Occipital lobe (tissue), 2 donors: ENCODE data around the gene LYAR. TPM values are rescaled to one million over a fixed set of nuclear protein-coding genes. Genes with fewer than 3 reads are reported as not detected.

Source experiments
- DNase-seq: peaks from one replicate; lab custom pipeline; 2025; lab: John Stamatoyannopoulos, UW
- total RNA-seq: library from RNA; depleted of rRNA; stranded (reverse); fragments of >200 nt; gene quantifications from one replicate; pipeline ENCODE4 v1.2.3, GENCODE V29; 2014

The LYAR gene
- total RNA-seq, 1 donor from 2014 or later: 9.4 TPM

DNA sequence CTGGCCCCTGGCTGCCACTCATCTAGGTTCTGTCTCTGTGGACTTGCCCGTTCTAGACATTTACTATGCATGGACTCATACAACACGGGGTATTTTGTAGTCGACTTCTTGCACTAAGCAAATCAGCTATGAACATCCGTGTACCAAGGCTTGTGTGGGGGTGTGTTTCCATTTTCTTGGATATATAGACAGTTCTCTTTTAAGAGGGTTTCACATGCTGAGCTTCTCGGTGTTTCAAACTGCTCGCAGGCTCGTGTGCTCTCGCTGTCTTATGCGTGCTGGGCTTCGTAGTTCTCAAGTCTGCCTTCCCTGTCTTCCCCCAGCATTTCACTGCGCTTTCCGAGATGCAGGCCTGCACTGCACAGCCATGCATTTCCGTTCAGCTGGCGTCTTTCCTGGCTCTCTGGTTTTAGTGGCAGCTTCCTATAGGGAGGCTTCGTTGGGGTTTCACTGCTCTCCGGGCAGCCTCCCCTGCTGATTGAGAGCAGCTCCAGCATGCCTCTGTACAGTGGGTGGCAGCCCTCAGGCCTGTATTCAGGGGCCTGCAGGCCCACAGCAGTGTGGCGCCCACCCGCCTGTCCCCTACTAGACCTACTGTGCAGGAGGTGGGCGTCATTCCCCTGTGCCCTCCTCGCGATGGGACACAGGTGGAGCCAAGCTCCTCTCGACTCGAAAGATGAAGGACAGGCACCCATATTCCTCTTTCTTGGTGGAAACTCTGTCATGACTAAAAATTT is 27.7 kb upstream of the LYAR start:
- no peak for DNase-seq

DNA sequence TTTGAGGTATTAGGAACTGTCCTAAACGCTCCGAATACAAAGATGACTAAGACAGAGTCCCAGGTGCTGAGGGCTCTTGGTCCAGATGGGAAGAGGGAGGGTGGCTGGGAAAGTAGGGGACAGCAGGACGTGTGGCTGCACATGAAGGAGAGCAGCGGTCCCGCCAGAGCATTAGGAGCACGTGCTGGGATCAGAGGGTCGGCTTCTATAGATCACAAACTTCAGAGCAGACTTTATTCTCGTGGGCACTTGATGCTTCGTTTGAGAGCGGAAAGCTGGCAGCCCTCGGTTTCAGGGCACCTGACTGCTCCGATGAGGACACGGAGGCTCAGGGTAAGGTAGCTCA is 26.2 kb upstream of the LYAR start:
- no peak for DNase-seq

DNA sequence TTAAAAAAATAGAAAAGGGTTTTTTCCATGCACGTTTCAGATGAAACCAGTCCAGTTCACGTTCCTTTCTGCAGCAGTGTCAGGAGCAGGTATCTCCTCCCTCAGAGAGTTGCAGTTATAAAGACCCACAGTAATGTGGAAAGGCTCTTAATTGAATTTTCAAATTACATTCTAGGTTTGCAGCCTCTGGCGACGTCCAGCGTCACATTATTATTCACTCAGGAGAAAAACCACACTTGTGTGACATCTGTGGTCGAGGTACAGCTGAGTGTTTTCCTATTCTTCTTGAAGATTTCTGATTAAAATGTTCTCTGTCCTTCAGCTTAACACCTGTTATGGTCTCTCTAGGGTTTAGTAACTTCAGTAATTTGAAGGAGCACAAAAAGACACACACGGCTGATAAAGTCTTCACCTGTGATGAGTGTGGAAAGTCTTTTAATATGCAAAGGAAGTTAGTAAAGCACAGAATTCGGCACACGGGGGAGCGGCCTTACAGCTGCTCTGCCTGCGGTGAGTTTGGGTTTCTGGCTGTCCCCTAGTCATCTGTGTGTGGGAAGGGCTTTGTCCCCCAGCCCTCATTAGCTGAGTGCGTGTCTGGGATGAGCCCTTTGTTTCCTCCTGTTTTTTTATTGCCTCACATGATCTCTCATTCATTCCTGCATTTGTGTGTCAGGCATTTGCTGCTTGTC is 25.7 kb upstream of the LYAR start:
- DNase-seq: no peak

DNA sequence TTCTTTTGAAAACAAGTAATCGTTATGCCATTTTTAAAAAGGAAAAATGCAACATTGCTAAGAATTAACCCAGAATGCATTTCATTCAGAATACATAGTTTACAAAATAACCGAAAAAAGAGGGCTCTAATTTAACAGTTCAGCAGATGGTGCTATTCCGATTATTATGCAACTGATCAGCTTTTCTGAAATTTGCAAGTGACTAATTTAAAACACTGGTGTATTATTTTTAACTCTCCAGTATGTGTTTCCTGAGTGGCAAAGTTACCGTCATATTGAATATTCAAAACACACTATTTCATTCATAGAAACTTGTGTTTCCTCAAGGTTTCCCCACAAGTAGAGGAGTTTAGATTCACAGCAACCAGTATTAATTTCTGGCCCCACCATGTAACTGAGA is 21.2 kb upstream of the LYAR start:
- no peak for DNase-seq

DNA sequence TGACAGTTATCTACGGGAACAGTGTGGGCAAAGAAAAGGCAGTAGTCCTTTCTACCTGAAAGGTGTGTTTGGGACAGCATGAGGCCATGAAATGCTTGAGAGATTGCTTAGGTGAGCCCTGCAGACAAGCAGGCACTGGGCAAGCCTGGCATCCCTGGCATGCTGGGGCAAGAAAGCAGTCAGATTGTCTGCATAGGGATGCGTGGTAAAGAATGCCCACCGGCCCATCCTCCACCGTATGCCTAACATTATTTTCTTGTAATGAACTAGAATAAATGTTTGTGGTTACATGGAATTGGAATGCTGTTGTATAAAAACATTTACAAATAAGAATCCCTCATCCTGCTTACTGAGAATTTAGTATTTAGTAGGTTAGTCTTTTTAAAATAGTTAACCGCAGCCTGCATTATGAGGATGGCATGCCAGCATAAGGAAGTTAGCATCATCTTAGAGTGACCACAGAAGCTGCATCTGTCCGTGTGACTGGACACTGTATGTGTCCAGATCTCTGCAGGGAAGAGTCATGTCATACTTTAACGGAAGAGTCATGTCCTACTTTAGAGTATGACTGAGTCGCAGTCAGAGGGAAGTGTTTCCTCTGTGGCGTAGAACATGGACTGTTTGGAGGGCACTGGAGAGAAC is 19.0 kb upstream of the LYAR start:
- no peak for DNase-seq

DNA sequence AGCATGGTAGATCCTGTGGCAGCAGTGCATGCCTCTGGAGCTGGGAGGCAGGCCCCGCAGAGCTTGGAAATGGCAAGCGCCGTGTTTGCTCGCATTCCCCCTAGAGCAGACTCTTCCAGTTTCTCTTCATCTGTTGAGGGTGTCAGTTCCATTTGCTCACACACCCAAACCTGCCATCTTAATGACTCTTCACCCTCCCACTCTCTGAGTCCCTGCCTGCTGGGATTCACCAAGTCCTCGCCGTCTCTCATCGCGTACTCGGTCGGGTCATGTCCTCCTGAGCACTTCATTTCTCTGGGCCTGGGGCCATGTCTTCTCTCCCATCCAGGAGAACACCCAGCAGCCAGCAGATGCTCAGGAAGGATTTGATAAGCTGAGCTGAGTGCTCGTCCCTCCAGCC is 17.0 kb upstream of the LYAR start:
- DNase-seq: no peak

DNA sequence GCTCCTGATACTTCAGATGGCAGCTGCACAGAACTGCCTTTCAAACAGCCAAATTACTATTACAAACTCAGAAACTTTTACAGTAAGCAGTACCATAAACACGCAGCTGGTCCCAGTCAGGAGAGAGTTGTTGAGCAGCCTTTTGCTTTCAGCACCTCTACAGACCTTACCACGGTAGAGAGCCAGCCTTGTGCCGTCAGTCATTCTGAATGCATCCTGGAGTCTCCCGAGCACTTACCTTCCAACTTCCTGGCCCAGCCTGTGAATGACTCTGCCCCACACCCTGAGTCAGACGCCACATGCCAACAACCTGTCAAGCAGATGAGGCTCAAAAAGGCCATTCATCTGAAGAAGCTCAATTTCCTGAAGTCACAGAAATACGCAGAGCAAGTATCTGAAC is 12.5 kb upstream of the LYAR start:
- DNase-seq: no peak

DNA sequence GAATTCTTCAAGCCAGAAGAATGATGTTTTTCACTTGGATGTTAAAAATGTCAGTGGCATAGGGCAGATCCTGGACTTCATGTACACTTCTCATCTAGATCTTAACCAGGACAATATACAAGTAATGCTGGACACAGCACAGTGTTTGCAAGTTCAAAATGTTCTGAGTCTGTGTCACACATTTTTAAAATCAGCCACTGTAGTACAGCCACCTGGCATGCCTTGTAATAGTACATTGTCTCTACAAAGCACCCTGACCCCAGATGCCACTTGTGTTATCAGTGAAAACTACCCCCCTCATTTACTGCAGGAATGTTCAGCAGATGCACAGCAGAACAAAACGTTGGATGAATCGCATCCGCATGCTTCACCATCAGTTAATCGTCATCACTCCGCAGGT is 12.0 kb upstream of the LYAR start:
- no peak for DNase-seq

DNA sequence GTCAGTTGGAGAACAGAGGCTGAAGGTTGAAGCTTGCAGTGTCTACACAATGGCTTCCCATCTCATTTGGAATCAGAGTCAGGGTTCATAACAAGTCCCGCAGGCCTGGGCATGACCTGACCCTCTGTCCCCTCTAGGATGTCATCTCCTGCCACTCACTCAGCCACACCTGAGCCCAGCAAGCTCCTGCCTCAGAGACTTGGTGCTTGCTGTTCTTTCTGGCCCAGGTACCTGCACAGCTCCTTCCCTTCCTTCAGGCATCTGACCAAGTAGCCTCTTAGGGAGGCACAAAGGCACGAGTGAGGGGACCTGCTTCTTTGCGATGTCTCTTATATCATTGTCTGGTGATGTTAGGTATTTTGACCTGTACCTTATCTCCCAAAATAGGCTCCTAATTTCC is 9.1 kb upstream of the LYAR start:
- no peak for DNase-seq

DNA sequence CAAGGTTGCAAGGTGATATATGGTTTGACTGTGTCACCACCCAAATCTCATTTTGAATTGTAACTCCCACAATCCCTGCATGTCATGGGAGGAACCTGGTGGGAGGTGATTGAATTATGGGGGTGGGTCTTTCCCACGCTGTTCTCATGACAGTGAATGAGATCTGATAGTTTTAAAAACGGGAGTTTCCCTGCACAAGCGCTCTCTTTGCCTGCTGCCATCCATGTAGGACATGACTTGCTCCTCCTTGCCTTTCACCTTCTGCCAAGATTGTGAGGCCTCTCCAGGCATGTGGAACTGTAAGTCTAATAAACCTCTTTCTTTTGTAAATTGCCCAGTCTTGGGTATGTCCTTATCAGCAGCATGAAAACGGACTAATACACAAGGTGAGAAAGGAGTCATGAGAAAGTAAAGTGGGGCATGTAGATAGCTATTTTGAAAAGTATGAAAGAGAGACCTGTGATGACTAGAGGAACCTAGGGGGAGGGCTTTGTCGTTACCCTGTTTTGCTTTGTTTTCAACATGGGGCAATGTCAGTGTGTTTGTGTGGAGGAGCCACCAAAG is 6.4 kb upstream of the LYAR start:
- DNase-seq: no peak

DNA sequence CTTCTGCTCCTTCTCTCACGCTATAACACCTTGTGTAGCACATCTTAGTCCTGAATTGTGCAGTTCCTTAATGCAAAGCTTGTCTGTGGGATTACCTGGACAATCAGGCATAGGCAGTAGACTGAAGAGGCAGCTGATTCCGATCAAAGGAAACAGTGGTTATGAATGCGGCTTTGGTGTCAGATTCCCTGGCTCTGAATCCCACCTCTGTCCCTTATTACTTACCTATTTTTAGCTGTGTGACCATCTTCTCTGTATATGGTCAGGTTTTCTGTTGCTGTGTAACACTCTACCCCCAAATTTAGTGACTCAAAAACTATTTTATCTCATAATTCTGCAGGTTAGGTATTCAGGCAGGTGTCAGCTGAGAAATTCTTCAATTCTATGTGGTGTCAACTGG is 3.3 kb upstream of the LYAR start:
- no peak for DNase-seq

DNA sequence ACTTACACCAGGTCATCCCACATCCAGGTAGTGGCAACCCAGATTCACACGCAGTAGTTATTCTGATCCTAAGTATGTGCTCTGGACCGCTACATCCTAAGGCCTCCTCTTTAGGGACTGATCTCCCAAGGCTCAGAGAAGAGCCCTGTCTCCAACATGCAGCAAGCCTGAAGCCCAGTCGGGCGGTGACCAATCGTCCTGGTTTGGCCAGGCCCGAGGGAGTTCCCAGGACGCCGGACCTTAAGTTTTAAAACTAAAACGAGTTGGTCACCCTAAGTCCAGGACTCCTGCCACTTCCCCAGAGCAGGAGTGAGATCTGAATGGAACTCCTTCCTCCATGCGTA is 385 bp downstream of the LYAR start:
- DNase-seq: no peak

DNA sequence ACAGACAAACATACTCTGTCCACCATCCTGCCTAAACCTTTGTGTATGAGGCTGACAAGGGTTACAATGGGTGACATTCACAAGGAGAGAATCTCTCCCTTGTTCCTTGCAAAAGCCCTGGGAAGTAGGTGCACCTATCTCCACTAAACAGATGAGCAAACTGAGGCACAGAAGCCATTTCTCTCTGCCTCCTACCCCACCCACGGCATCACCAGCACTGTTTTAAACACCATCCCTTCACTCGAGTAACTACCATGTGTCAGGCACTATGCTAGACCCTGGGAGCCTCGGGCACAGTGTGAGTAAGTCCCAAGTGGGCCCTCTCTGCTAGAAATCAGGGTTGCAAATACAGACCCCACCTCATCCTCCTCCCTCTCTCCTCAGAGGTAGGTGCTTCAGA is 899 bp downstream of the LYAR start:
- DNase-seq: no peak

DNA sequence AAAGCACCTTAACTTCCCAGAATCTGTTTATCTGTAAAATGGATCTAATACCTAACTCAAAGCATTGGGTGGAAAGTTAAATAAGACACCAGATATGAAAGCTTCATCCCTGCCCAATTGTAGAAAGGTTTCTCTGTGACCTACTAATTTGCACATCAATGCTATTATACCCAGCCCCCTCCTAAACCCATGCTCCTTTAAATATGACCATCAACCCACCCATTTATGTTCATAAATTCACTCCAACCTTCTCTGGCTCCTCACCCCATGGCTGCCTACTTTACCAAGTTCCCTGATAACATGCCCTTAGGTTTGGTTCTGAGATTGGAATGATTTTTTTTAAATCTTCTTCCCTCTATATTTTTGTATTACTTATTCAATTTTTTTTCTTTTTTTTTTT is 1.9 kb downstream of the LYAR start:
- DNase-seq: no peak

DNA sequence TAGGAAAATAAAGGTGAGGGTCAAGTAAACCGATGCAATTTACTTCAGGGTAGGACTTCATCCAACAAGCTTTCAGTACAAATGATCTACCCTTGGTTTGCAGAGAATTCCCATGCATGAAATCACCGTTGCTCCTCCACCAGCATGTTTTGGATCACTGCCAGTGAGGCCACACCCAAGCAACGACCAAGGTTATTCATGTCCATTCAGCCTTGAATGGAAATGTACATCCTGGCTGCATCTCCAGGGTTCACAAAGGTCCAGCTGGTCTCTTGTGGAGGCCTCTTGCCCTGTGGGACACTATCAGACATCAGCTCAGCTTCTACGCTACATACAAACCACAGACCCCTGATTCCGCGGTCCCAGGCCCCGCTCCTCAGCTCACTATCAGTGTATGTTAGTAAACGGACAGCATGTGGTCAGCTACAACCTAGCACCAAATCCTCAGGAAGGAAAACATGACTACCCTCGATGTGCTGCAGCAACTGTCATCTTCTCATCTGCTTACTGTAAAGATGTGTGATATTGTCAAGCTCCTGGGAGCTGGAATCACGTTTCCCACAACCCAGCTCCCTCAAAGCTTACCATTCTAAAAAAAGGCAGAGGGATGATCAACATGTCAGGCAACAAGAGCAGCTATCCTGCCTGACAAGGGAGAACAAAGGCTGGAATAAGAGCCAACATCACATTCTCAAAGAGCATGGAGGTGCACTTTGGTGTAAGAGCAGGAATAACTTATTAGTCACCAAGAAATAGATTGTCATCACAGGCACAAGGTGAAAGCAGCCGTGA is 4.9 kb downstream of the LYAR start:
- no peak for DNase-seq

DNA sequence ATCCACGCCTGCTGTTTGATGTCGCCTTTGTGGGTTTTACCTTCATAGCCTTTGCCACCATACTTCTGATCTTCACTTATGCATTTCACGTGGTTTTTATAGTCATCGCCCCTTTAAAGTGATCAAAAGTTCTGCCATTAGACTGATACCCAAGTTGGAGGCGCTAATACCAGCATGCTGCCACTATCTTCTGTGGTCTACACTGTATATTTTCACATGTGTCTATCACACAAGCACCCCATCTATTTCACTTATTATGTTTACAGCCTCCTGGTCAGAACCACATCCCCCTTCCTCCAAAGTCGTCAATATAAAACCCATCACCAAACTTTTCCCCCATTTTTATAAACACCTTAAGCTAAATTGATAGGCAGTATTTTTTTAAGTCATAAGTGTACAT is 8.2 kb downstream of the LYAR start:
- no peak for DNase-seq

DNA sequence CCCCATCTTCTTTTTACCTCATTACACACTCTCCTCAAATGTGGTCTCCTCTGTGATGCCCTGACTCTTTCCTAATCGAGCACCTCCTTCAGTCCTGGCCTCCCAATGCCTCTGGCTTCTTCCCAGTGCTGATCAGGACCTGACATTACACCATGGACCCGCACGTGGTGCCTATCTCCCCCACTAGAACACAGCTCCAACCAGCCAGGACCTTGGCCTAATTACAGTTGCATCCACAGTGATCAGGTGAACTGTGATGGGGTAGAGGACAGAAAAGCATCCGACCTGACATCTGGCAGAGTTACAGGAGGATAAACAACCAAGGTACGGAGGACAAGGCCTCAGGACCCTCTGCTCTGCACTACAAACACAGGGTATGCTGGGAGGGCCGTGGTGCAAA is 12.4 kb downstream of the LYAR start:
- no peak for DNase-seq

DNA sequence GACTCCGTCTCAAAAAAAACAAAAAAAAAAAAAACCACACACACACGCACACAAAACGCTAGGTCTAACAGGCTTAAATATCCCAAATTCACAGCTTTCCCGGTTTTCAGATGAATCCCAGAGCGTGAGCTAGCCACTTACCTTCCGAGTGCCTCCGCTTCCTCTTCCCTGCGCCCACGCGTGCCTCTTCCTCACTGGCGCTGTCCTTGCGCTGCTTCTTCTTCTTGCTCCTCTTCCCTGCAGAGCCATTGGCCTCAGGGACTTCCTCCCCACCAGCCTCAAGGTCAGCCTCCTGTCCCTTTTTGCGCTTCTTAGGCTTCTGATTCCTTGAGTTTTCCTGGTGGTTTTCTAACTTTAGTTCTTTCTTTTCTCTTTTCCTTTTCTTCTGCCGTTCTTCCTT is 15.7 kb downstream of the LYAR start:
- DNase-seq: no peak

DNA sequence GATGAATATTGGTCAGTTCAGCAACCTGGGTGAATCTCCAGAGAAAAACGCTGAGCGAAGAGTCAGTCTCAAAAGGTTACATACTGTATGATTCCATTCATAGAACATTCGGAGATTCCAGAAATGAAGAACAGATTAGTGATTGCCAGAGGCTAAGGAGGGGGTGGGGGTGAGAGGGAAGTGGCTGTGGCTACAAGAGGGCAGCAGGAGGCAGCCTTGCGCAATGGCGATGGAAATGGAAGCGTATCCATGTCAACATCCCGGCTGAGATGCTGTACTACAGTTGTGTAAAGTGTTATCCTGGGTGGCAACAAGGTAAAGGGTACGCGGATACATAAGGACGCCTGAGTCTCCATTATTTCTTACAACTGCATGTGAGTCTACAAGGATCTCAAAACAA is 18.0 kb downstream of the LYAR start:
- DNase-seq: no peak

DNA sequence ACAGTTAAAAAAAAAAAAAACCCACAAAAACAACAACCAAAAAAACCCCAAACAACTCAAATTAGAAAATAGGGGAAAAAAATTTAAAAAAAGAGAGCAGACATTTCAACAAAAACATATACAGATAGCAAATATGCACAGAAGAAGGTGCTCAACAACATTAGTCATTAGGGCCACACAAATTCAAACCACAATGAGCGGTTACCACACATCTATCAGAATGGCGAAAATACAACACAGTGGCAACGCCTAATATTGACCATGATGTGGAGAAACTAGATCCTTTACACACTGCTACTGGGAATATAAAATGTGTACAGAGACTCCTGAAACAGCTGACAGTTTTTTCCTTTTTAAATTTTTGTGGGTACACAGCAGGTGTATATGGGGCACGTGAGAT is 19.4 kb downstream of the LYAR start:
- DNase-seq: no peak

DNA sequence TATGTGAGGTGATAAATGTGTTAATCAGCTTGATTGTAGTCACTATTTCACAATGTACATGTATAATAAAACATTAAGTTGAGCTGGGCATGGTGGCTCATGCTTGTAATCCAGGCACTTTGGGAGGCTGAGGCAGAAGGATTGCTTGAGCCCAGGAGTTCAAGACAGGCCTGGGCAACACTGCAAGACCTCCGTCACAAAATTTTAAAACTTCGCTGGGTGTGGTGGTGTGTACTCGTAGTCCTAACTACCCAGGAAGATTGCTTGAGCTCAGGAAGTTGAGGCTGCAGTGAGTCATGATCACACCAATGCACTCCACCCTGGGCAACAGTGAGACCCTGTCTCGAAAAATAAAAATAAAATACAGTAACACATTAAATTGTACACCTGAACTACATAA is 20.1 kb downstream of the LYAR start:
- no peak for DNase-seq

DNA sequence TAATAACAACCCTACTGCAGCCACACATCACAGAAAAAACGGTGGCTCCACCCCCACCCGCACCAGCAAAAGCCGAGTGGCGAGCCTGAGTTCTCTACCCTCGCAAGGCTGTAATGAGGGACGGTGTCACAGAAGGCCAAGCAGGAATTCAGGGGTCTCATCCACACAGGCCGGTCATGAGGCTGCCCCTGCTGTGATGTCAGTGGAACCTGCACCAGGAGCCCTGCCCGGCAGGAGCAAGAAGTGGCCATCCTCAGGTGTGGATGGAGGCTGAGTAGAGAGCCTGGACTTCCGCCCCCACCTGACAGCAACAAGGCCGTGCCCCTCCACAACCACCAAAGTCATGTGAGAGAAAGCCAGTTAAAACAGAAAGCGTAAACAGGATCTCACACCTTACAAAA is 20.6 kb downstream of the LYAR start:
- DNase-seq: no peak
